GM19240 (cell line): ENCODE results near the gene CPNE6.
"Not testable (repeated sequence)": the region's sequence is repeated elsewhere in the genome, so short reads cannot be mapped to it uniquely, and the experiment has no call there.

ENCODE experiments used
- DNase-seq: peaks from one replicate; pipeline ENCODE4 v3.0.0; 2011; ENCODE audit warnings: low spot score; ENCODE audit not compliant: insufficient read length

CPNE6 gene

GRCh38 chr14:24071144-24071697, at the start of gene CPNE6:
Gene CPNE6 (plus strand): TSS chr14:24071562. CDS start chr14:24072937, 1,375 bp downstream.
- no peak for DNase-seq

DNA sequence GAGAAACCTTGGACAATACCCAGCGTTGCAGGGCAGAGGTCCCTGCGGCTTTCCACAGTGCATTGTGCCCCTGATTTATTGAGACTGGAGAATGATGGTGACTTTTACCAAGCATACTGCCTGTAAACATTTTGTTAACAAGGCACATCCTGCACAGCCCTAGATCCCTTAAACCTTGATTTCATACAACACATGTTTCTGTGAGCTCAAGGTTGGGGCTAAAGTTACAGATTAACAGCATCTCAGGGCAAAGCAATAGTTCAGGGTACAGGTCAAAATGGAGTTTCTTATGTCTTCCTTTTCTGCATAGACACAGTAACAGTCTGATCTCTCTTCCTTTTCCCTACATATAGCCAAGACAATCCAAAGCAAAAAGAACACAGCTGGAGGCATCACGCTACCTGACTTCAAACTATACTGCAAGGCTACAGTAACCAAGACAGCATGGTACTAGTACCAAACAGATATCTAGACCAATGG, 46.4 kb upstream of the CPNE6 start:
- not testable (repeated sequence) for DNase-seq

DNA sequence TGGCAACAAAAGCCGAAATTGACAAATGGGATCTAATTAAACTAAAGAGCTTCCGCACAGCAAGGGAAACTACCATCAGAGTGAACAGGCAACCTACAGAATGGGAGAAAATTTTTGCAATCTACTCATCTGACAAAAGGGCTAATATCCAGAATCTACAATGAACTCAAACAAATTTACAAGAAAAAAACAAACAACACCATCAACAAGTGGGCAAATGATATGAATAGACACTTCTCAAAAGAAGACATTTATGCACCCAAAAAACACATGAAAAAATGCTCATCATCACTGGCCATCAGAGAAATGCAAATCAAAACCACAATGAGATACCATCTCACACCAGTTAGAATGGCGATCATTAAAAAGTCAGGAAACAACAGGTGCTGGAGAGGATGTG, 41.7 kb upstream of the CPNE6 start:
- not testable (repeated sequence) for DNase-seq

DNA sequence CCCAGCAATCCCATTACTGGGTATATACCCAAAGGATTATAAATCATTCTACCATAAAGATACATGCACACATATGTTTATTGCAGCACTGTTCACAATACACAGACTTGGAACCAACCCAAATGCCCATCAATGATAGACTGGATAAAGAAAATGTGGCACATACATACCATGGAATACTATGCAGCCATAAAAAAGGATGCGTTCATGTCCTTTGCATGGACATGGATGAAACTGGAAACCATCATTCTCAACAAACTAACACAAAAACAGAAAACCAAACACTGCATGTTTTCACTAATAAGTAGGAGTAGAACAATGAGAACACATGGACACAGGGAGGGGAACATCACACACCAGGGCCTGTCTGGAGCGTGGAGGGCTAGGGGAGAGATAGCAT, 40.0 kb upstream of the CPNE6 start:
- not testable (repeated sequence) for DNase-seq

DNA sequence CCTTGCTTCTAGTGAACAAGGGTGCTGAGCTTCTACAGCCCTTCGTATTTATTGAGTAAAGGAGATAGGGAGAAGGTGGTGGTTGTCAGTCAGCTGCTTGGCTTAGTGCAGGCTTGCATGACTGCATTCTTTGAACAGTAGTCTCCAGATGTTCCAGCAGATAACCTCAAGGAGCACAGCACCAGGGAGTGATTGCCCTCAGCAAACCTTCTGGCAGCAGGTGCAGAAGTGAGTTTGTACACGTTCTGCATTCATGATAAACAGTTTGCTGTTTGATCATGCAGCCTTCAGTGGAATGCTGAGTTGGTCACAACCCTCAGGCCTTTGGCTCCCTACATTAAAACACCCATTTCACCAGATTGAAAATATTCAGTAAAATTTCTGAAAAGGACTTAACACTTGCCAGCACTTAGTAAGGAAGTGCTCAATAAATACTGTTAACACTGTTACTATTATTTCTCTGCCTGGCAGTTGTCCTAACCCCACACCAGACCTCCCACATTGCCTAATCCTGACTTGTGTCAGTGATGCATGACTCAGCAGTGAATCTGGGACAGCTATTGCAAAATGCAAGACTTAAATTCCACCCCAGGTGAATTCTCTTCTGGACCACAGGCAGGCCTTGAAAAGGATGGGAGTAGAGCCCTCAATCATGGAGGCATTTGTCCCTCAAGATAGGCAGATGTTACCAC, 38.5 kb upstream of the CPNE6 start:
- no peak for DNase-seq

- DNase-seq = not testable (repeated sequence)
Measured at GRCh38 chr14:24035769-24036168, 35.6 kb upstream of the CPNE6 start.

GRCh38 chr14:24036169-24036962, 35.0 kb upstream of the CPNE6 start:
- no peak for DNase-seq

- not testable (repeated sequence) for DNase-seq
Measured at GRCh38 chr14:24036963-24037657, 34.3 kb upstream of the CPNE6 start.

GRCh38 chr14:24037658-24038037, 33.7 kb upstream of the CPNE6 start:
- no peak for DNase-seq

DNA sequence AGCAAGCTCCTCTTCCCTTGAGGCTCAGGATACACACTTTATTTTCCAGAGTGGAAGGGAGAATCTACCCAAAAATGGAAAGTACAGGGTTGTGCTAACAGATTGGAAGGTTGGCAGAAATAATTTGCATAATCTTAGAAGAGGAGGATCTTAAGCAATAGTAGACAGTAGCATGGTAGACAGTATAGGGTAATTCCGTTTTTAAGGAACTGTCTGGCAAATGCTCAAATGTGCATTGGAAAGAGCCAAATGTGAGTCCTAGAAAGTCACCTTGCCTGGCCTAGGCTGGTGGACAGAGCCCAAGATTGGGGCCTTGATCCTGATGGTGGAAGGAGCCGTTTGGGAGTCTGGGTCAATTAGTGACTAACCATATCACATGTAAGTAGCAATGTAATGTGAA, 32.7 kb upstream of the CPNE6 start:
- no peak for DNase-seq

GRCh38 chr14:24040692-24041091, 30.7 kb upstream of the CPNE6 start:
- DNase-seq = no peak

- no peak for DNase-seq
Measured at GRCh38 chr14:24042746-24043145, 28.6 kb upstream of the CPNE6 start.

GRCh38 chr14:24049002-24049401, 22.4 kb upstream of the CPNE6 start:
- not testable (repeated sequence) for DNase-seq

- not testable (repeated sequence) for DNase-seq
Measured at GRCh38 chr14:24050753-24051152, 20.6 kb upstream of the CPNE6 start.

DNA sequence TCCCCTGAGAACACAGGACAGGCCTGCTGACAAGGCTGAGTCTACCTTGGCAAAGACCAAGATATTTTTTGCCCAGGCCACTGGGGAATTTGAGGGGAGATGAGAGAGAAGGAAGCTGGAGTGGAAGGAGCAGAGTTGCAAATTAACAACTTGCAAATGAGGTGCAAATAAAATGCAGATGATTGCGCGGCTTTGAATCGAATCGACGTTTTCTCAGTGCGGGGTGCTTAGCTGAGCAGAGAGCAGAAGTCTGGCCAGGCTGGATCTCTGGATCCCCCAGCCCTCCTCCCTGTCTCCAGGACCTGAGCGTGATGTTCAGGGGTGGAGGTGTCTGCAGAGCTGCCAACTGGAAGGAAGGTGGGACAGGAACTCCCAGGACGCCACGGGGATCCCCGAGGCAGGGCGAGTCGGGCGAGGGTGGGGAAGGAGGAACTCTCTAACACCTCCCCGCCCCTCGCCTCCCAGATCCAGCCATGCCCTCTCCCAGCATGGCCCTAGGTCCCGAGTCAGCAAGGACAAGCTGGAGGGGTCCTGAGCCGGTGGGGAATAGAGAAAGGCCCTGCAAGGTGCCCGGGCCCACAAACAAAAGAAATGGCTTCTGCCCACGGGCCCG, 20.1 kb upstream of the CPNE6 start:
- no peak for DNase-seq

DNA sequence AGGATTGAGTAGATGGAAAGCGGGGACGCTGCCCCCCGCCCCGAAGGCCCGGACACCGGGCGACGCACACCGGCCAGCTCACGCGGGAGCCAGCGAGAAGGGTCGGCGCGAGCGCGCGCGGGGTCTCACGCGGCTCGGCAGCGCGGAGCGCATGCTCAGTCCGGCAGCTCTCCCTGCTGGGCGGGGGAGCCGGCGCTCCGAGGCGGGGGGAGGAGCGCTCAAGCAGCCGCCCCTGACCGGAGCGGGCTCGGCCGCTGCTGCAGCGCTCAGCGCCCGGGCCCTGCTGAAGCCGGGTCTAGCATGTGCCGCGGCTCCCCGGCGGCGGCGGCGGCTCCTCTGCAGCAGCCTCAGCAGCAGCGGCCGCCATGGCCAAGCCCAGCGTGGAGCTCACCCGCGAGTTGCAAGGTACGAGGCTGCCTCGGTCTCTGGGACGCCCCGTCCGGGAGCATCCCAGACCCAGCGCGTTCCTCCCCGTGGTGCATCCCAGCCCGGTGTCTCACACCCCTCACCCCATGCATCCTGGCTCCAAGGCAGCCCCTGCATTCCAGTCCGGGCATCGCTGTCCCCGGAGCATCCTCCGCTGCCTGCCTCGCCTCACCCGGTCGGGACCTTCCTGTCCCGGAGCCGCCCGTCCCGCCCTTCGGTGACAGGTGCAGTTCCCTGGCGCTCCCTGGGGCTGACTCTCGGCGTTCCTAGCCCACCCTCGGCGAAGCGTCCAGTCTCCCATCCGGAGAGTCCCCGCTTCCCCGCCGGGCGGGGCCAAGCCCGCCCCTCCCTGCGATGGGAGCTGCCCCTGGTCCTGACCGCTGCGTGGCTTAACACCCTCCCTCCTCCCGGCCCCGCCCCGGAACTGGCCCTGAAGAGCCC, 19.3 kb upstream of the CPNE6 start, which contains the start of gene CARMIL3:
CARMIL3 (plus strand) TSS at position 221 of the 867 bp plus-strand sequence; CDS start at position 366, 145 bp downstream.
- peak; percentile 53 for DNase-seq

DNA sequence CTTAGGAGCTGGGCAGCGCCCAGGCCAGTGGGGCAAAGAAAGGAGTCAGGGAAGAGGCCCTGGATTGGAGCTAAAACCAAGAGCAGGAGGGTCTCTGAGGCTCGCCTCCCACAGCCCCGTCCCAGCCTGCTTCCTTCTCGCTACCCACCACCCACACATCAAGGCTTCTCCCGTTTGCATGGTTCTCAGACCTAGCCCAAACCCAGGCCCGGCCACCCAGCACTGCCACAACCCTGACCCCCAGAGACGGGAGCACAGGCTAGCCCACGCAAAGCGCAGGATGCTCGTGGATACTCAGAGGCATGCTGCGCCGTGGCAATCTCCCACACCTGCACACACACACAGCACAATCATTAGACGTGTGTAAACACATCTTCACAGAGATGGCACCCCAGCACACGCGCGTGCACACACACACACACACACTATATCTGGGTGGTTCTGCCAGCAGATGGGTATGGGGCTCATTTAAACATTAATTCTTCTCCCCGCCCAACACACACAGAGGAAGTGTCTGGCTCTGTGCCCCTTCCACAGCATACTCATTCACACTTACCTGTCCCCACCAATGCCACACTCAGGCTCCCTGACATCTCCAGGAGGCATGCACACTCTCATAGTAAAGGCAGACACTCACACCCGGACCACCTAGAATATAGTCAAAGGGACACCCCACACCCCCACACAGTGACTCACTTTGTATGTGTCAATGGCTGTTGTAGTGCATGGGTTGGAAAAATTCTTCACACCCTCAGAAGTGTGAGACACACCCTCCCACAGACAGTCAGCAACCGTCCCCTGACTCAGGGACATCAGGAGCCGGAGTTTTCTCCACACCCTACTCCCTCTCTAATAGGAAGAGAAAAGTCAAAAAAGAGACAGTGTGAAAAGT, 18.5 kb upstream of the CPNE6 start:
- no peak for DNase-seq

DNA sequence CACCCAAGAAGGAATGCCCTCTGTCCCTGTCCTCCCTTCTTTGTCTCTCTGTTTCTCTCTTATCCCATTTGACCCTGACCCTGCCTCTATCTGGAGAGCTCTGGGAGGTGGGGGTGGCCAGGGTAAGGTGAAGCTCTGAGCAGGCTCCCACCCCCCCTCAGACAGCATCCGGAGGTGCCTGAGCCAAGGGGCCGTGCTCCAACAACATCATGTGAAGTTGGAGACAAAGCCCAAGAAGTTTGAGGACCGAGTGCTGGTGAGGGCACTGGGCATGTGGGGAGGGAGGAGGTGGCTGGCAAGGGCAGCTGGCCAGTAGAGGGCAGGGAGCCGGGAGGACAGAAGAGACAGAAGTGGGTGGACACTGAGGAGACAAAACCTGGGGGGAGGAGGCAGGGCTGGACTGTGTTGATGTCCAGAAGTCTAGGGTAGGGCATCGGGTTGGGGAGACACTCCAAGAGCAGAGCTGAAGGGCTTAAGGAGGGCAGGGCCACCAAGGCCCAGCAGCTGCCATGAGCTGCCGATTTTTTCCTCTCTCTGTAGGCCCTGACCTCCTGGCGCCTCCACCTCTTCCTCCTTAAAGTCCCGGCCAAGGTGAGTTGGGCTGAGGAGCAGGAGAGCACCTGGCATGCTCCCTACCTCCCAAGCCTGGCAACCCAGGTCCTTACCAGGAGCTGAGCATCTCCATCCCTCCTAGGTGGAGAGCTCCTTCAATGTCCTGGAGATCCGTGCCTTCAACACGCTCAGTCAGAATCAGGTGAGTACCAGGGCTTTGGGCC, 17.6 kb upstream of the CPNE6 start:
- DNase-seq = no peak

DNA sequence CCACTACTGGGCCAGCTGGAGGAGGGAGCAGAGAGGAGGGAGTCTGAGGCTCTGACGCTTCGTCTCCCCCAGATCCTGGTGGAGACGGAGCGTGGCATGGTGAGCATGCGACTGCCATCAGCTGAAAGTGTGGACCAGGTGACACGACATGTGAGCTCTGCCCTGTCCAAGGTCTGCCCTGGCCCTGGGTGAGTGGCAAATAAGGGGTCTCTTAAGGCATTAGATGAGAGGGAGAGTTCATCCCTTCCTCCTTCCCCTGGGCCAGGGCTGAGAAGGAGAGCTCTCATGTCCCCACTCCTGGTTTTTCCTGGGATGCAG, 17.1 kb upstream of the CPNE6 start:
- no peak for DNase-seq
